Measurements from ENCODE around the gene EGFLAM. TPM values are rescaled to one million over a fixed set of nuclear protein-coding genes. Genes with fewer than 3 reads are reported as not detected.

Gene EGFLAM
- polyA plus RNA-seq, 1 experiment, result 16.4 TPM

- H3K9me3 ChIP-seq (ENCODE audit: control insufficient read depth, insufficient read depth, low read length), result no peaks in the 10 kb centered on the region
- no peak overlapping the region for H3K27ac ChIP-seq (ENCODE audit: low read depth, low read length)
- DNase-seq (ENCODE audit: low read depth, low spot score), result no peak
- ChIA-PET POLR2A (no interaction called here), CTCF (interaction anchor here (0.8 to 2.6 kb wide), 3 partner anchors 14 to 382 kb away, joined by 4 to 10 read pairs (median 5); no protein-coding TSS in a partner anchor)
- H3K4me3 ChIP-seq (ENCODE audit: low read depth, low read length), result no peak overlapping the region
- peaks cover 2% of the 10 kb centered on the region for H3K27me3 ChIP-seq (ENCODE audit: control insufficient read depth, insufficient read depth, low read length)
- TF ChIP-seq CTCF (IDR thresholded peaks at IDR 0.05; ENCODE audit: low read depth, low read length), result no peak
These were observed 168.9 kb downstream of the EGFLAM start for GRCh38 chr5:38426986-38427950.

- CTCF ChIA-PET, result interaction anchor here (0.7 to 5.4 kb wide), 5 partner anchors 10 to 378 kb away, joined by 3 to 50 read pairs (median 3); no protein-coding TSS in a partner anchor
- Histone ChIP-seq H3K4me3 (ENCODE audit: low read depth, low read length) (no peak overlapping the region), H3K27me3 (ENCODE audit: control insufficient read depth, insufficient read depth, low read length) (no peaks in the 10 kb centered on the region), H3K27ac (ENCODE audit: low read depth, low read length) (no peak overlapping the region), H3K9me3 (ENCODE audit: control insufficient read depth, insufficient read depth, low read length) (no peaks in the 10 kb centered on the region)
- POLR2A ChIA-PET, result no interaction called here
- TF ChIP-seq CTCF (IDR thresholded peaks at IDR 0.05; ENCODE audit: low read depth, low read length), result no peak
- no peak for DNase-seq (ENCODE audit: low read depth, low spot score)
These were observed 173.0 kb downstream of the EGFLAM start for GRCh38 chr5:38431242-38431853.

DNA sequence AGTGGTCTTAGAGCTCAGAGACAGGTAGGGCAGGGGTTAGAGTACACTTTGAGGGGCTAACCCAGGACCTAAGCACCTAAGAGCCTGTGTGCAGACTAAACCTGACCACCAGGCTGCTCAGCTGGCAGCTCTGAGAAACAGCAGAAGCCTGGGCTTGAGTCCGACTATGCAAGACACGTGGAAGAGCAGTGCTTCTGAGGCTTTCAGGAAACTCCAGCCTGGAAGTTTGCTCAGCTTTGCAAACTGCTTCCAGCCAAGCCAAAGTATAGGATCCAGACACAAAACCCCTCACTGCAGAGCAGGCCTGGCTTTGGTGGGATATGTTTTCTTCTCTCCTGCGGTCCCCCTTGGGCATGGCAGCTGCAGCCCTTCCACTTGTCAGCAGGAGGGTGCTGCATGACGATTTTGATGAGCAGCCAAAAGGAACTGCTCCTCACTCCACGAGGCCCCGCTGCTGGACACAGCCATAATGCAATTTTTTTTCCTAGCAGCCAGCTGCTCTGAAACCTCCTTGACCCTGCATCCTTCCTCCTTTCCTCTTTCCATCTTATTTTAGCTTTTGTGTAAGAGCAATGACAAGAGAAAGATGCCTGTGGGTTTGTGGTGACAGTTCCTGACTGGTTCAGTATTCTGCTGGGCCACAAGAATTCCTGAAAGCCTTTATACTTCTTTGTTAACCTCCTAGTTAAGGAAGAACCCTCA is 175.0 kb downstream of the EGFLAM start:
- DNase-seq (ENCODE audit: low read depth, low spot score), result peak; percentile 67
- Histone ChIP-seq H3K9me3 (ENCODE audit: control insufficient read depth, insufficient read depth, low read length) (no peaks in the 10 kb centered on the region), H3K4me3 (ENCODE audit: low read depth, low read length) (no peak overlapping the region), H3K27me3 (ENCODE audit: control insufficient read depth, insufficient read depth, low read length) (no peaks in the 10 kb centered on the region), H3K27ac (ENCODE audit: low read depth, low read length) (peak overlapping the region; percentile 90)
- CTCF ChIA-PET, result interaction anchor here (0.6 to 5.4 kb wide), 6 partner anchors 8 to 376 kb away, joined by 3 to 50 read pairs (median 10); no protein-coding TSS in a partner anchor
- TF ChIP-seq CTCF (IDR thresholded peaks at IDR 0.05; ENCODE audit: low read depth, low read length), result peak; percentile 30; the same call in 1 of the 2 replicates
- POLR2A ChIA-PET, result interaction anchor here (1.1 to 1.5 kb wide), 7 partner anchors 8 to 376 kb away, joined by 3 to 6 read pairs (median 4); no protein-coding TSS in a partner anchor

GRCh38 chr5:38434966-38435705 is 176.8 kb downstream of the EGFLAM start:
- H3K9me3 ChIP-seq (ENCODE audit: control insufficient read depth, insufficient read depth, low read length), result no peaks in the 10 kb centered on the region
- POLR2A ChIA-PET, result no interaction called here
- no peak for TF ChIP-seq CTCF (IDR thresholded peaks at IDR 0.05; ENCODE audit: low read depth, low read length)
- DNase-seq (ENCODE audit: low read depth, low spot score), result no peak
- no peak overlapping the region for H3K4me3 ChIP-seq (ENCODE audit: low read depth, low read length)
- CTCF ChIA-PET, result interaction anchor here (0.6 to 3.0 kb wide), 6 partner anchors 10 to 559 kb away, joined by 3 to 26 read pairs (median 5); no protein-coding TSS in a partner anchor
- H3K27me3 ChIP-seq (ENCODE audit: control insufficient read depth, insufficient read depth, low read length), result peaks cover under 1% of the 10 kb centered on the region
- H3K27ac ChIP-seq (ENCODE audit: low read depth, low read length), result no peak overlapping the region

All from AG04450 (cell line).